HTERT RPE-1 (cell line): Measurements from ENCODE around the gene GSG1L.

ENCODE experiments used
- in situ Hi-C: fragments of 300-500 bp; cut with MboI; formaldehyde crosslinking; loops from 4 replicates; pipeline ENCODE4 v1.14.3; 2020; ENCODE audit warnings: low sequenced_read_pairs

GSG1L gene

GRCh38 chr16:27779641-27780164 is 283.8 kb downstream of the GSG1L start:
- in situ Hi-C loops = no loop called here

GRCh38 chr16:27778926-27779570 is 284.5 kb downstream of the GSG1L start:
- in situ Hi-C loops = no loop called here

- in situ Hi-C loops = no loop called here
Observed at GRCh38 chr16:27778171-27778925, 285.2 kb downstream of the GSG1L start.

- in situ Hi-C loops = no loop called here
Observed at GRCh38 chr16:27777527-27777926, 286.0 kb downstream of the GSG1L start.

- in situ Hi-C loops = no loop called here
Observed at GRCh38 chr16:27776556-27777225, 286.8 kb downstream of the GSG1L start.

GRCh38 chr16:27775254-27775653 is 288.3 kb downstream of the GSG1L start:
- in situ Hi-C loops = no loop called here

- in situ Hi-C loops = no loop called here
Observed at GRCh38 chr16:27774779-27775178, 288.7 kb downstream of the GSG1L start.

- in situ Hi-C loops = no loop called here
Observed at GRCh38 chr16:27773344-27773743, 290.2 kb downstream of the GSG1L start.

- in situ Hi-C loops = no loop called here
Observed at GRCh38 chr16:27772093-27772825, 291.3 kb downstream of the GSG1L start.

GRCh38 chr16:27771201-27771910 is 292.2 kb downstream of the GSG1L start:
- in situ Hi-C loops = no loop called here

- in situ Hi-C loops = no loop called here
Observed at GRCh38 chr16:27770271-27771196, 293.0 kb downstream of the GSG1L start.

- in situ Hi-C loops = no loop called here
Observed at GRCh38 chr16:27769561-27770255, 293.8 kb downstream of the GSG1L start.

GRCh38 chr16:27768651-27769272 is 294.8 kb downstream of the GSG1L start:
- in situ Hi-C loops = no loop called here

- in situ Hi-C loops = no loop called here
Observed at GRCh38 chr16:27767971-27768591, 295.4 kb downstream of the GSG1L start.

GRCh38 chr16:27767081-27767480 is 296.4 kb downstream of the GSG1L start:
- in situ Hi-C loops = no loop called here

- in situ Hi-C loops = no loop called here
Observed at GRCh38 chr16:27766236-27766925, 297.1 kb downstream of the GSG1L start.
